Measurements from ENCODE around the gene PGM2L1.

The PGM2L1 gene

GRCh38 chr11:74307434-74307833 is 90.8 kb downstream of the PGM2L1 start:
- Histone ChIP-seq H3K4me3 (ENCODE audit: low read length) (no peak overlapping the region), H3K36me3 (ENCODE audit: control insufficient read depth, insufficient read depth, low read length) (no peaks in the 10 kb centered on the region), H3K9ac (ENCODE audit: low read length) (no peak overlapping the region), H3K9me3 (ENCODE audit: control insufficient read depth, low read length) (no peaks in the 10 kb centered on the region), H3K27me3 (ENCODE audit: control insufficient read depth, insufficient read depth, low read length) (peaks cover 26% of the 10 kb centered on the region), H3K4me1 (ENCODE audit: control insufficient read depth, insufficient read depth, low read length) (peaks cover 5% of the 10 kb centered on the region)

DNA sequence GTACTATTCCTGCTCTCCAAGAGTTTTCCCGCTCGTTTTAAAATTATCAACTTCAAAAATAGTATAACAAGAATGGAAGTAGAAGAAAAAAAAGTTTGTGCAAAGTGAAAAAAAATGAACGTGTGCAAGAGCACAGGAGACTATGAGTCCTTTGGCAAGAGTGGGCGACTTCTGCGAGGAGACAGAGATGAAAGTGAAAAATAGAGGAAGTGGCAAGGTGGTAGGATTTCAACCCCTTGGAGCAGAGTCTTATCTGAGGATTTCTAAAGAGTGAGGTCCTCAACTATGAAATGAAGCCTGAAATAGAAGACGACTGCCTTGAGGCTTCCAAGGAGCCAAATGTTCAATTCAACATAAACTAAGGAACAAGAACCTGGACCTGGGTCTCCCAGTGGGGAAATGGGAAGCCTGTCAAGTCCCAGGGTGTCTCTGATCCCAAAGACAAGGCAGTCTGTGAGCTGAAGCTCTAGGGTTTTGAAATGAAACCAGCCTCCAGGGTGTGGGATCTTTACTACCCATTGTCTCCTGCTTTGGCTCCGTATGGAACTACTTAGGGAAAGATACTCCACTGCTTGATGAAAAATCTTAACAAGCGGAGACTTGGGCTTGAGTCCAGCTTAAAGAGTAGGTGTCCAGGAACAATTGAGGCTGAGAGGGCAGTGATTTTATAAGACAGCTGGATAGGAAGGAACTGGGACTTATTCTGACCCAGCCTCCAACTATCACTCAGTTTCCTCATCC is 91.6 kb downstream of the PGM2L1 start:
- Histone ChIP-seq H3K36me3 (ENCODE audit: control insufficient read depth, insufficient read depth, low read length) (no peaks in the 10 kb centered on the region), H3K4me3 (ENCODE audit: low read length) (no peak overlapping the region), H3K9me3 (ENCODE audit: control insufficient read depth, low read length) (no peaks in the 10 kb centered on the region), H3K27me3 (ENCODE audit: control insufficient read depth, insufficient read depth, low read length) (peaks cover 26% of the 10 kb centered on the region), H3K9ac (ENCODE audit: low read length) (no peak overlapping the region), H3K4me1 (ENCODE audit: control insufficient read depth, insufficient read depth, low read length) (peaks cover 5% of the 10 kb centered on the region)

- H3K9ac ChIP-seq (ENCODE audit: low read length): no peak overlapping the region
- no peaks in the 10 kb centered on the region for H3K4me1 ChIP-seq (ENCODE audit: control insufficient read depth, insufficient read depth, low read length)
- no peaks in the 10 kb centered on the region for H3K9me3 ChIP-seq (ENCODE audit: control insufficient read depth, low read length)
- H3K27me3 ChIP-seq (ENCODE audit: control insufficient read depth, insufficient read depth, low read length): no peaks in the 10 kb centered on the region
- no peak overlapping the region for H3K4me3 ChIP-seq (ENCODE audit: low read length)
- no peaks in the 10 kb centered on the region for H3K36me3 ChIP-seq (ENCODE audit: control insufficient read depth, insufficient read depth, low read length)
Observed at GRCh38 chr11:74299015-74299414, 99.2 kb downstream of the PGM2L1 start.

GRCh38 chr11:74297484-74297883 is 100.7 kb downstream of the PGM2L1 start:
- Histone ChIP-seq H3K36me3 (ENCODE audit: control insufficient read depth, insufficient read depth, low read length) (no peaks in the 10 kb centered on the region), H3K9ac (ENCODE audit: low read length) (no peak overlapping the region), H3K4me1 (ENCODE audit: control insufficient read depth, insufficient read depth, low read length) (no peaks in the 10 kb centered on the region), H3K9me3 (ENCODE audit: control insufficient read depth, low read length) (no peaks in the 10 kb centered on the region), H3K4me3 (ENCODE audit: low read length) (no peak overlapping the region), H3K27me3 (ENCODE audit: control insufficient read depth, insufficient read depth, low read length) (no peaks in the 10 kb centered on the region)

- Histone ChIP-seq H3K4me3 (ENCODE audit: low read length) (no peak overlapping the region), H3K4me1 (ENCODE audit: control insufficient read depth, insufficient read depth, low read length) (peaks cover 5% of the 10 kb centered on the region), H3K9ac (ENCODE audit: low read length) (no peak overlapping the region), H3K36me3 (ENCODE audit: control insufficient read depth, insufficient read depth, low read length) (no peaks in the 10 kb centered on the region), H3K27me3 (ENCODE audit: control insufficient read depth, insufficient read depth, low read length) (no peaks in the 10 kb centered on the region), H3K9me3 (ENCODE audit: control insufficient read depth, low read length) (no peaks in the 10 kb centered on the region)
Observed at GRCh38 chr11:74288911-74289310, 109.3 kb downstream of the PGM2L1 start.

GRCh38 chr11:74288161-74288560 is 110.1 kb downstream of the PGM2L1 start:
- Histone ChIP-seq H3K36me3 (ENCODE audit: control insufficient read depth, insufficient read depth, low read length) (no peaks in the 10 kb centered on the region), H3K4me3 (ENCODE audit: low read length) (no peak overlapping the region), H3K9ac (ENCODE audit: low read length) (no peak overlapping the region), H3K9me3 (ENCODE audit: control insufficient read depth, low read length) (no peaks in the 10 kb centered on the region), H3K27me3 (ENCODE audit: control insufficient read depth, insufficient read depth, low read length) (no peaks in the 10 kb centered on the region), H3K4me1 (ENCODE audit: control insufficient read depth, insufficient read depth, low read length) (peaks cover 12% of the 10 kb centered on the region)

GRCh38 chr11:74284466-74284865 is 113.8 kb downstream of the PGM2L1 start:
- Histone ChIP-seq H3K9ac (ENCODE audit: low read length) (no peak overlapping the region), H3K9me3 (ENCODE audit: control insufficient read depth, low read length) (no peaks in the 10 kb centered on the region), H3K36me3 (ENCODE audit: control insufficient read depth, insufficient read depth, low read length) (no peaks in the 10 kb centered on the region), H3K4me3 (ENCODE audit: low read length) (no peak overlapping the region), H3K27me3 (ENCODE audit: control insufficient read depth, insufficient read depth, low read length) (no peaks in the 10 kb centered on the region), H3K4me1 (ENCODE audit: control insufficient read depth, insufficient read depth, low read length) (peaks cover 13% of the 10 kb centered on the region)

GRCh38 chr11:74283580-74284180 is 114.6 kb downstream of the PGM2L1 start:
- Histone ChIP-seq H3K27me3 (ENCODE audit: control insufficient read depth, insufficient read depth, low read length) (no peaks in the 10 kb centered on the region), H3K4me3 (ENCODE audit: low read length) (no peak overlapping the region), H3K36me3 (ENCODE audit: control insufficient read depth, insufficient read depth, low read length) (no peaks in the 10 kb centered on the region), H3K9me3 (ENCODE audit: control insufficient read depth, low read length) (no peaks in the 10 kb centered on the region), H3K4me1 (ENCODE audit: control insufficient read depth, insufficient read depth, low read length) (peaks cover 13% of the 10 kb centered on the region), H3K9ac (ENCODE audit: low read length) (no peak overlapping the region)

GRCh38 chr11:74282914-74283371 is 115.3 kb downstream of the PGM2L1 start:
- no peak overlapping the region for H3K9ac ChIP-seq (ENCODE audit: low read length)
- H3K27me3 ChIP-seq (ENCODE audit: control insufficient read depth, insufficient read depth, low read length): no peaks in the 10 kb centered on the region
- H3K36me3 ChIP-seq (ENCODE audit: control insufficient read depth, insufficient read depth, low read length): no peaks in the 10 kb centered on the region
- no peak overlapping the region for H3K4me3 ChIP-seq (ENCODE audit: low read length)
- H3K4me1 ChIP-seq (ENCODE audit: control insufficient read depth, insufficient read depth, low read length): peaks cover 8% of the 10 kb centered on the region
- no peaks in the 10 kb centered on the region for H3K9me3 ChIP-seq (ENCODE audit: control insufficient read depth, low read length)

GRCh38 chr11:74282421-74282820 is 115.8 kb downstream of the PGM2L1 start:
- Histone ChIP-seq H3K36me3 (ENCODE audit: control insufficient read depth, insufficient read depth, low read length) (no peaks in the 10 kb centered on the region), H3K4me3 (ENCODE audit: low read length) (no peak overlapping the region), H3K9ac (ENCODE audit: low read length) (no peak overlapping the region), H3K4me1 (ENCODE audit: control insufficient read depth, insufficient read depth, low read length) (peaks cover 8% of the 10 kb centered on the region), H3K27me3 (ENCODE audit: control insufficient read depth, insufficient read depth, low read length) (no peaks in the 10 kb centered on the region), H3K9me3 (ENCODE audit: control insufficient read depth, low read length) (no peaks in the 10 kb centered on the region)

GRCh38 chr11:74280494-74280893 is 117.7 kb downstream of the PGM2L1 start:
- H3K9me3 ChIP-seq (ENCODE audit: control insufficient read depth, low read length): no peaks in the 10 kb centered on the region
- H3K9ac ChIP-seq (ENCODE audit: low read length): no peak overlapping the region

More at GRCh38 chr11:74280494-74280893, 117.7 kb downstream of the PGM2L1 start:
- H3K4me3 ChIP-seq (ENCODE audit: low read length): no peak overlapping the region
- H3K36me3 ChIP-seq (ENCODE audit: control insufficient read depth, insufficient read depth, low read length): no peaks in the 10 kb centered on the region
- peaks cover 8% of the 10 kb centered on the region for H3K4me1 ChIP-seq (ENCODE audit: control insufficient read depth, insufficient read depth, low read length)
- H3K27me3 ChIP-seq (ENCODE audit: control insufficient read depth, insufficient read depth, low read length): no peaks in the 10 kb centered on the region

Measured in mucosa of stomach (tissue), 1 donor.